ENCODE measurements around the gene E4F1.

DNA sequence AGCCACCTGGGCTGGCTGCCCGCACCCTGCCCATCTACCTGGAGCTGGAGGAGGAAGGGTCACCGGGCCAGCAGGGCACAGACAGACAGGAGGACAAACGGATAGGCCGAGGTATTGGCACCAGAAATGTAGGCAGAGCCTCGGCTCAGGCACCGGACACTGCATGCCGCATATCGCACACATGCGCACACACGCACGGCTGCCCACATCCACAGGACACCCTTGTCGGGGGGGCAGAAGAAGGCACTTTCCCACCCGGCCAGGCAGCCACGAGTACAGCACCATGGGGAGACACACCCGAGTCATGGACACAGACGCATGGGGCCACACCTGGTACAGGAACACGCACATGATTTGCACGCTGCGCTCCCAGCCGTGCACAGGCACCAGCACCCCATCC lies 41.4 kb upstream of the E4F1 start:
- TF ChIP-seq POLR2A (IDR thresholded peaks at IDR 0.05; ENCODE audit: low read length) (no peak), GATA1 (IDR thresholded peaks at IDR 0.05; ENCODE audit: low read depth, low read length) (no peak)
